Measurements from ENCODE around the gene PRXL2B.

The PRXL2B gene

GRCh38 chr1:2594001-2594640 is 7.5 kb downstream of the PRXL2B start:
- H3K4me2 ChIP-seq (ENCODE audit: low read length), result no peak overlapping the region

DNA sequence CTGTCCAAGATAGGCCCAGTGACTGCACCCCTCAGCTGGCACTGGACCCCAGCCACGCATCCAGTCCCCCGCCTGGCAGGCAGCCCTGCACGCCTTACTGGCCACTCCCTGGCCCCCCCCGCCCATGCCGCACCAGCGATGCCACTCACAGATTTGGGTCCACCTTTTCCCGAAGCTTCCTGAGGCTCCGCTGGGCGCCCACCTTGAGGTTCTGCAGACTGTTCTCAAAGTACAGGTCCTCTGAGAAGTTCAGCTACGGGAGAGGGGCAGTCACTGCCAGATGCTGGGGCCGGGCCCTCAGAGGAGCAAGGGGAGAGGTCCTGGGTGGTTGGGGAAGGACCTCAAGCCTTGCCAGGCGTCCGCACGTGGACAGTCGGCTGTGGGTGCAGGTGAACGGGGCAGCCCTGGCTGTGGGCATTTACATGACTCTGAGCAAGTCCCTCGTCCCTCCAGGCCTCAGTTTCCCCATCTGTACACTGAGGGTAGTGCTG is 8.1 kb downstream of the PRXL2B start:
- Histone ChIP-seq H3K36me3 (ENCODE audit: control insufficient read depth, low read length) (no peaks in the 10 kb centered on the region), H3F3A (ENCODE audit: control insufficient read depth, insufficient read depth) (no peaks in the 10 kb centered on the region), H3K4me2 (ENCODE audit: low read length) (no peak overlapping the region), H3K4me1 (ENCODE audit: control insufficient read depth, low read length) (no peaks in the 10 kb centered on the region), H3K9me2 (replicated peaks; ENCODE audit: control insufficient read depth, low read length) (no peaks in the 10 kb centered on the region), H4K20me1 (ENCODE audit: control insufficient read depth, insufficient read depth, low read depth, low read length) (no peaks in the 10 kb centered on the region), H3K27ac (ENCODE audit: low read depth, low read length) (no peak overlapping the region), H3K9me3 (ENCODE audit: control insufficient read depth, insufficient read depth, low read length) (no peaks in the 10 kb centered on the region), H3K4me3 (ENCODE audit: low read length) (no peak overlapping the region), H3K27me3 (ENCODE audit: control insufficient read depth, low read length) (no peaks in the 10 kb centered on the region), H3K79me2 (ENCODE audit: control insufficient read depth, low read length) (no peaks in the 10 kb centered on the region)
- TF ChIP-seq CTCF (IDR thresholded peaks at IDR 0.05; ENCODE audit: low read depth, low read length, poor library complexity, severe bottlenecking), result no peak
- TF ChIP-seq EZH2phosphoT487 (IDR thresholded peaks at IDR 0.05; ENCODE audit: borderline replicate concordance, low read length), result no peak

More at GRCh38 chr1:2594001-2594640, 7.5 kb downstream of the PRXL2B start:
- Histone ChIP-seq H3K9me3 (ENCODE audit: control insufficient read depth, insufficient read depth, low read length) (no peaks in the 10 kb centered on the region), H3K36me3 (ENCODE audit: control insufficient read depth, low read length) (no peaks in the 10 kb centered on the region), H4K20me1 (ENCODE audit: control insufficient read depth, insufficient read depth, low read depth, low read length) (no peaks in the 10 kb centered on the region), H3K79me2 (ENCODE audit: control insufficient read depth, low read length) (no peaks in the 10 kb centered on the region), H3K27ac (ENCODE audit: low read depth, low read length) (no peak overlapping the region), H3K4me3 (ENCODE audit: low read length) (no peak overlapping the region), H3F3A (ENCODE audit: control insufficient read depth, insufficient read depth) (no peaks in the 10 kb centered on the region), H3K27me3 (ENCODE audit: control insufficient read depth, low read length) (no peaks in the 10 kb centered on the region), H3K4me1 (ENCODE audit: control insufficient read depth, low read length) (no peaks in the 10 kb centered on the region), H3K9me2 (replicated peaks; ENCODE audit: control insufficient read depth, low read length) (no peaks in the 10 kb centered on the region)
- TF ChIP-seq EZH2phosphoT487 (IDR thresholded peaks at IDR 0.05; ENCODE audit: borderline replicate concordance, low read length) (no peak), CTCF (IDR thresholded peaks at IDR 0.05; ENCODE audit: low read depth, low read length, poor library complexity, severe bottlenecking) (no peak)

GRCh38 chr1:2595261-2595811 is 8.8 kb downstream of the PRXL2B start:
- no peak overlapping the region for H3K27ac ChIP-seq (ENCODE audit: low read depth, low read length)
- no peaks in the 10 kb centered on the region for H3K36me3 ChIP-seq (ENCODE audit: control insufficient read depth, low read length)
- H3K4me3 ChIP-seq (ENCODE audit: low read length), result no peak overlapping the region
- H3K79me2 ChIP-seq (ENCODE audit: control insufficient read depth, low read length), result no peaks in the 10 kb centered on the region
- H3F3A ChIP-seq (ENCODE audit: control insufficient read depth, insufficient read depth), result no peaks in the 10 kb centered on the region
- H3K9me3 ChIP-seq (ENCODE audit: control insufficient read depth, insufficient read depth, low read length), result no peaks in the 10 kb centered on the region
- H3K27me3 ChIP-seq (ENCODE audit: control insufficient read depth, low read length), result no peaks in the 10 kb centered on the region
- H3K4me2 ChIP-seq (ENCODE audit: low read length), result no peak overlapping the region
- TF ChIP-seq CTCF (IDR thresholded peaks at IDR 0.05; ENCODE audit: low read depth, low read length, poor library complexity, severe bottlenecking) (no peak), EZH2phosphoT487 (IDR thresholded peaks at IDR 0.05; ENCODE audit: borderline replicate concordance, low read length) (no peak)
- no peaks in the 10 kb centered on the region for H3K4me1 ChIP-seq (ENCODE audit: control insufficient read depth, low read length)
- no peaks in the 10 kb centered on the region for H3K9me2 ChIP-seq (replicated peaks; ENCODE audit: control insufficient read depth, low read length)
- no peaks in the 10 kb centered on the region for H4K20me1 ChIP-seq (ENCODE audit: control insufficient read depth, insufficient read depth, low read depth, low read length)
